Loucy (cell line): ENCODE results near the gene PLAC9.

Experiments used
- EZH2phosphoT487 ChIP-seq: fragments of 200-600 bp; IDR thresholded peaks from 2 replicates; pipeline ENCODE4 v1.6.1; 2018; ENCODE audit warnings: antibody characterized with exemption, mild to moderate bottlenecking, moderate library complexity, borderline replicate concordance
- TF ChIP-seq, protein P1 (sequence below): fragments of 200-600 bp; sonication (generic); conservative IDR thresholded peaks from 2 replicates; pipeline ENCODE4 v1.5.1; 2014; ENCODE audit warnings: mild to moderate bottlenecking, antibody characterized with exemption, low read length

DNA sequence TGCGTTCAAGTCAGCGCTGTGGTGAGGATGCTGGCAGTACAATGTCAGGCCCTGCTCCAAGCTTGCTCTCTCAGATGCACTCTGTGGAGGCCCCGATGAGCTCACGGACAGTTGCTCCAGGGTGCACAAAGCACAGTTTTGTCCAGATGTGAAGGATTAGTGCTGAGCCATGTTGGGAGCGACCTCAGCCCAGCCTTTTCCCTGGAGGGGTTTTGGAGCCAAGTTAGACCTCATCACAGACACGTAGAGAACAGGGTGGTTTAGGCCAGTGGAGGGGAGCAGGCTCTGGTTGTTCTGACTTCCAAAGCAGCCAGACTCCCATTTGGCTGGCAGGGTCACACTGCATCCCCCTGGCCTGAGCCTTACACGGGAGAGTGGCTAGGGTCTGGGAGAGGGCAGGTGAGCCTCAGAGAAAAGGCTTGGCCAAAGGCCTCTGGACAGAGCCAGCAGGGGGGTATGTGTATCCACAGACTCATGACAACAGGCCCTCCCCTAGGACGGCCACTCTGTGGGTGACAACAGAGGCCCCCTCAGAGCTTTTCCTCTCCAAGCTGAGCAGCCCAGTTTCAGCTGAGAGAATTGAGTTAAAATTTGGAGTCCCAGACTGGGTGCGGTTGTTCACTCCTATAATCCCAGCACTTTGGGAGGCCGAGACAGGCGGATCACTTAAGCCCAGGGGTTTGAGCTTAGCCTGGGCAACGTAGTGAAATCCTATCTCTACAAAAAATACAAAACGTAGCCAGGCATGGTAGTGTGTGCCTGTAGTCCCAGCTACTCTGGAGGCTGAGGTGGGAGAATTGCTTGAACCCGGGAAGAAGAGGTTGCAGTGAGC, 4.7 kb downstream of the PLAC9 start:
- TF ChIP-seq, protein P1, sequence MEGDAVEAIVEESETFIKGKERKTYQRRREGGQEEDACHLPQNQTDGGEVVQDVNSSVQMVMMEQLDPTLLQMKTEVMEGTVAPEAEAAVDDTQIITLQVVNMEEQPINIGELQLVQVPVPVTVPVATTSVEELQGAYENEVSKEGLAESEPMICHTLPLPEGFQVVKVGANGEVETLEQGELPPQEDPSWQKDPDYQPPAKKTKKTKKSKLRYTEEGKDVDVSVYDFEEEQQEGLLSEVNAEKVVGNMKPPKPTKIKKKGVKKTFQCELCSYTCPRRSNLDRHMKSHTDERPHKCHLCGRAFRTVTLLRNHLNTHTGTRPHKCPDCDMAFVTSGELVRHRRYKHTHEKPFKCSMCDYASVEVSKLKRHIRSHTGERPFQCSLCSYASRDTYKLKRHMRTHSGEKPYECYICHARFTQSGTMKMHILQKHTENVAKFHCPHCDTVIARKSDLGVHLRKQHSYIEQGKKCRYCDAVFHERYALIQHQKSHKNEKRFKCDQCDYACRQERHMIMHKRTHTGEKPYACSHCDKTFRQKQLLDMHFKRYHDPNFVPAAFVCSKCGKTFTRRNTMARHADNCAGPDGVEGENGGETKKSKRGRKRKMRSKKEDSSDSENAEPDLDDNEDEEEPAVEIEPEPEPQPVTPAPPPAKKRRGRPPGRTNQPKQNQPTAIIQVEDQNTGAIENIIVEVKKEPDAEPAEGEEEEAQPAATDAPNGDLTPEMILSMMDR, result no peak
- no peak for TF ChIP-seq EZH2phosphoT487
